Heart right ventricle (tissue), 16 donors: ENCODE measurements around the gene TRAPPC10. TPM values are rescaled to one million over a fixed set of nuclear protein-coding genes. Genes with fewer than 3 reads are reported as not detected.
"Not testable (repeated sequence)": the region's sequence is repeated elsewhere in the genome, so short reads cannot be mapped to it uniquely, and the experiment has no call there.

Source experiments
- ATAC-seq, 8 donors: fragments of 200-7000 bp; cut with Tn5 transposase; one replicate each; pipeline ENCODE4 v1.9.1; 2020; ENCODE audit warnings: mild to moderate bottlenecking in 8 of 8, moderate library complexity in 8 of 8, moderate number of reproducible peaks in 1 of 8
- DNase-seq, 2 donors: peaks; one replicate each; pipeline ENCODE4 v3.0.0-alpha.2; 2020
- H3K27ac ChIP-seq, 10 donors: fragments of 200-600 bp; sonication (generic) in 2 of 10; one replicate each; pipeline versions ENCODE4 v1.5.0 to v1.8.0; 2020 to 2022; ENCODE audit warnings: mild to moderate bottlenecking in 3 of 10
- H3K27me3 ChIP-seq, 7 donors: fragments of 200-600 bp; one replicate each; pipeline ENCODE4 v1.8.0; 2021 to 2022; ENCODE audit warnings: mild to moderate bottlenecking in 2 of 7
- H3K36me3 ChIP-seq, 9 donors: fragments of 200-600 bp; sonication (generic) in 1 of 9; one replicate each; pipeline versions ENCODE4 v1.5.0 to v1.8.0; 2020 to 2022; ENCODE audit warnings: mild to moderate bottlenecking in 2 of 9
- H3K4me1 ChIP-seq, 9 donors: fragments of 200-600 bp; sonication (generic) in 1 of 9; one replicate each; pipeline versions ENCODE4 v1.5.0 to v1.8.0; 2020 to 2022; ENCODE audit warnings: mild to moderate bottlenecking in 4 of 9
- H3K4me3 ChIP-seq, 10 donors: fragments of 200-600 bp; sonication (generic) in 2 of 10; one replicate each; pipeline versions ENCODE4 v1.5.0 to v1.8.0; 2020 to 2022; ENCODE audit warnings: mild to moderate bottlenecking in 7 of 10, moderate library complexity in 2 of 10
- H3K9me3 ChIP-seq, 11 donors: fragments of 200-600 bp in 10 of 11; sonication (generic) in 2 of 11; one replicate each; pipeline versions ENCODE4 v1.5.0 to v1.8.0; 2013 to 2022; ENCODE audit warnings: mild to moderate bottlenecking in 2 of 11, control low read depth in 1 of 11, moderate library complexity in 1 of 11
- WGBS, 2 donors: extraction: QIAGEN DNeasy Blood & Tissue Kit; methylation state at CpG; one replicate each; pipeline ENCODE4 v1.1.7; 2013; ENCODE audit warnings: inconsistent platforms in 1 of 2; 5-methylcytosine and 5-hydroxymethylcytosine counted together
- intact Hi-C, 10 donors: fragments of 100-400 bp; cut with DNase I; formaldehyde crosslinking; loops; one replicate each; pipeline versions ENCODE4 v1.11.1 to v1.14.2; 2022
- polyA plus RNA-seq, 2 donors: library from polyadenylated mRNA; stranded (reverse); fragments of 200-250 nt; gene quantifications; one replicate each; pipeline ENCODE4 v1.2.3, GENCODE V29; 2013
- total RNA-seq, 10 donors: library from RNA; stranded (reverse); fragmentation: NEBNext Ultra II Directional in 3 of 10; extraction: Animal tissue kit (Norgen Biotek cat#: 25700) in 3 of 10; gene quantifications; one replicate each; pipeline versions ENCODE4 v1.2.1 to v1.2.4, GENCODE V29; 2021 to 2023
- donor health status: Arrhythmogenic right ventricular cardiomyopathy.
- donor health status: ischemic (EF 13 %, LVEDD 7.1; RV severe dilation, severe dysfunction).
- donor health status: healthy with polysubstance abuse.
- donor health status: DM: no; HTN: yes; CAD: no.
- donor health status: DM: no; HTN: no; CAD: no.
- donor health status: ischemic (EF 25% LVEDD 6.9; RV normal size, moderate dysfunction).
- donor health status: ischemic (EF 25% LVEDD 5.7; RV mildly dilated, moderate dysfunction).
- donor health status: healthy.
- donor health status: DM: yes; HTN: yes; CAD: no.
- donor health status: Ischemic cardiomyopathy.
- donor health status: ischemic (EF 35%, LVEDD 5.7; RV mildly dilated, moderate dysfunction).
- donor health status: nonischemic (EF 11% LVEDD 7.7; RV severe dilation, severe dysfunction).
- donor health status: DM: yes; HTN: yes; CAD: no.
- donor health status: PGD.
- donor health status: ischemic (EF 29% LVEDD 5.4; RV normal size, mild dysfunction).
- donor health status: nonischemic (EF 23%, LVEDD 6.1; RV moderate dilation, normal function).

TRAPPC10 gene
- total and polyA plus RNA-seq, 12 donors: 4.7 to 26.2 (median 19.4) TPM

DNA sequence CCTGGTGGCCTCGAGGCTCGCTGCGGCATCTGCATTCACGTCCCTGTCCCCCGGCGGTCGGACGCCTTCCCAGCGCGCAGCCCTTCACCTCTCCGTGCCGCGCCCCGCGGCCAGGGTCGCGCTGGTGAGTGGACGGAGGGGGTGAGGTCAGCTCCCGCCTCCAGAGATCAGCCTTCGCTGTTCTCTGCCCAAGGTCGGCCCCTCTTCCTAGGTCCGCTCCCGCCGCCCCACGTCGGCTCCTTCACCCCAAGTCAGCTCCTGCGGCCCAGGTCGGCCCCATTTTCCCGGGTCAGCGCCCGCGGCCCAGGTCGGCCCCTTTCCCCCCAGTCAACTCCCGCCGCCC is 121.6 kb downstream of the TRAPPC10 start:
- H3K27me3 ChIP-seq, intact Hi-C loops, H3K9me3 ChIP-seq, H3K4me1 ChIP-seq, H3K36me3 ChIP-seq, DNase-seq: not testable (repeated sequence)
- peak in 3 of 8 donors; percentile 6 to 7 (median 7) for ATAC-seq
- Histone ChIP-seq H3K27ac (peak overlapping the region in 2 of 10 donors; percentile 58 to 60), H3K4me3 (peak overlapping the region in 5 of 10 donors; percentile 33 to 51 (median 47))
- WGBS, 2 donors: 0% methylated on average over 1 of the region's 35 CpGs; no CpG with 5 or more reads in 1 of the 2 donors

GRCh38 chr21:44134732-44135131 is 122.6 kb downstream of the TRAPPC10 start:
- peak in 2 of 8 donors; percentile 5 to 57 for ATAC-seq
- H3K4me3 ChIP-seq, H3K9me3 ChIP-seq, intact Hi-C loops, DNase-seq, H3K27ac ChIP-seq, H3K36me3 ChIP-seq, H3K4me1 ChIP-seq, H3K27me3 ChIP-seq: not testable (repeated sequence)
- WGBS, 2 donors: no CpG with 5 or more reads among the region's 8 CpGs

- H3K4me1 ChIP-seq, H3K4me3 ChIP-seq, H3K27ac ChIP-seq, H3K36me3 ChIP-seq, intact Hi-C loops, H3K27me3 ChIP-seq, H3K9me3 ChIP-seq, DNase-seq: not testable (repeated sequence)
- ATAC-seq: peak; percentile 1 to 40 (median 21)
- WGBS, 2 donors: no CpG with 5 or more reads among the region's 15 CpGs
Measured at GRCh38 chr21:44138039-44138438, 125.9 kb downstream of the TRAPPC10 start.

DNA sequence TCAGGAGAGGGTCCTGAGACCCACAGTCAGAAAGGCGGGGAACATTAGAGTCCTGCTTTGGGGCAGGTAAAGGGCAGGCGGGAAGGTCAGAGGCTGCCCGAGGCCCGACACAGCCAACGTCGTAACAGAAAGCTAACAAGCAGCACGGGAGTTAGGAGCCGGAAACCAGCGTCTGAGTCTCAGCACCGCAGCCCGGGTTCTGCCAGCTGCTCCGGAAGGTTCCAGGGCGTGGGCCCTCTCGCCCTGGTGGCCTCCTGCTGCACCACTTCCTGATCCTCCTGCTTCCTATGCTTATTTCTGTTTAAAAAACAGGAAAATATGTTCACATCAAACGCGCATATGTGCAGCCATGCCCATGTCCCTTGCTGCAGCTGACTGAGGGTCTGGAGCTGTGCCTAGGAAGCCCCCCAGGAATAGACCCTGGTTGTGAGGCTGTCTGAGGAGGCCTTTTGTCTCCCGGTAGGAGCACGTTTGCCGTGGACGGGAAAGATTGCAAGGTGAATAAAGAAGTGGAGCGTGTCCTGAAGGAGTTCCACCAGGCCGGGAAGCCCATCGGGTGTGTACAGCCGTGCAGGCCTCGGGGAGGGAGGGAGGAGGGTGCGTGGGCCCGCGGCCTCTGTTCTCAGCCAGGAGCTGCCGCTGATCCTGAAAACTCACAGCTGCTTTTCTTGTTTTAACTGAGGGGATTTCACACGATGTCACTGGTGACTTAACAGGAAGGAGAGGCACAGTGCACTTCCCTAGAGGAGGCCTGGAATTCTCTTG is 127.9 kb downstream of the TRAPPC10 start:
- H3K36me3 ChIP-seq, H3K9me3 ChIP-seq, H3K4me1 ChIP-seq, H3K27me3 ChIP-seq, intact Hi-C loops, H3K4me3 ChIP-seq: not testable (repeated sequence)
- WGBS, 2 donors: 52 to 83% methylated on average over 1 to 6 of the region's 30 CpGs
- peak overlapping the region in 7 of 10 donors; percentile 55 to 80 (median 73) for H3K27ac ChIP-seq
- ATAC-seq: peak; percentile 19 to 66 (median 52)
- DNase-seq: peak in 1 of 2 donors; percentile 22

DNA sequence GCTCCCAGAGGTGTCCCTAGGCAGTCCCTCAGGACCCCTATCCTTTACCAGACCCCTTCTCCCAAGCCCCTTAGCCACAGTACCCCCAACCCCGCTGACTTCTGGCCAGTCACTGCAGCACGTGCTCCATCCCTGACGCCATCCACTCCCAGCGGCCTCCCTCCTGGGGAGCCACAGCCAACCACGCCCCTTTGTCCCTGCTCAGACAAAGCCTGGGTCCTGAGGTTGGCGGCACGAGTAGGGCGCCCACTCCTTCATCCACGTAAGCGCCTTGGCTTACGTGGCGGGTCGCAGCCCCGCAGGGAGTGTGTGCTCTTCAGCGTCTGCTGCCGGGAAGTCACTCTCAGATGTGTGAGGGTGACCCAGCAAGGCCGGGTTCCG is 128.4 kb downstream of the TRAPPC10 start:
- H3K27me3 ChIP-seq, H3K27ac ChIP-seq, H3K4me1 ChIP-seq, H3K4me3 ChIP-seq, H3K9me3 ChIP-seq, intact Hi-C loops, H3K36me3 ChIP-seq, DNase-seq: not testable (repeated sequence)
- no CpG with 5 or more reads among the region's 18 CpGs for WGBS, 2 donors
- ATAC-seq: peak; percentile 5 to 55 (median 34)

- ATAC-seq, intact Hi-C loops, H3K4me3 ChIP-seq, H3K27ac ChIP-seq, H3K4me1 ChIP-seq, H3K36me3 ChIP-seq, DNase-seq, H3K9me3 ChIP-seq, H3K27me3 ChIP-seq: not testable (repeated sequence)
- 50% methylated on average over 1 of the region's 10 CpGs; no CpG with 5 or more reads in 1 of the 2 donors for WGBS, 2 donors
Measured at GRCh38 chr21:44142470-44142869, 130.4 kb downstream of the TRAPPC10 start.

GRCh38 chr21:44143380-44143779 is 131.3 kb downstream of the TRAPPC10 start:
- H3K4me3 ChIP-seq, H3K4me1 ChIP-seq, DNase-seq, H3K27ac ChIP-seq, intact Hi-C loops, H3K36me3 ChIP-seq, H3K27me3 ChIP-seq, ATAC-seq, H3K9me3 ChIP-seq: not testable (repeated sequence)
- no CpG with 5 or more reads among the region's 17 CpGs for WGBS, 2 donors

DNA sequence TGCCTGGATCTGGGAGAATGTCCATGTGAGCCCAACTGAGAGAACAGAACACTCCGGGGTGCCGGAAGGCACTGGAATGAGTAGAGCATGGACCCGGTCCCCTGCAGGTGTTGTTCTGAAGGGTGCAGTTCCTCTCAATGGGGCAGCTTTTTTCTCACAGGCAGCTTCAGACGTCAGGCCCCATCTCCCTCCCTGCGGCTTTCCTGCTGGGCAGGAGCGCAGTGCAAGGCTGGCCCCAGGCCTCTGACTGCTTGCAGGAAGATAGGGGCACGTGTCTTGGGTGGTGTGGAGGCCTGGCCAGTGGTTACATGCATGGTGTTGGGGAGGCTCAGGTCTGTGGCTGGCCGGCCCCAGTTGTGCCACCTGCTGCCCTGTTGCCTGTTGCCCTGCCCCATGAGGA is 131.9 kb downstream of the TRAPPC10 start:
- no CpG with 5 or more reads among the region's 8 CpGs for WGBS, 2 donors
- H3K4me3 ChIP-seq, H3K4me1 ChIP-seq, H3K36me3 ChIP-seq, intact Hi-C loops, DNase-seq, H3K27me3 ChIP-seq, H3K27ac ChIP-seq, H3K9me3 ChIP-seq: not testable (repeated sequence)
- ATAC-seq: peak in 1 of 8 donors; percentile 7

- H3K4me1 ChIP-seq, H3K4me3 ChIP-seq, H3K27me3 ChIP-seq, H3K36me3 ChIP-seq, DNase-seq, H3K9me3 ChIP-seq, intact Hi-C loops, H3K27ac ChIP-seq: not testable (repeated sequence)
- WGBS, 2 donors: no CpG with 5 or more reads among the region's 22 CpGs
- peak; percentile 5 to 38 (median 26) for ATAC-seq
Measured at GRCh38 chr21:44144784-44145602, 132.9 kb downstream of the TRAPPC10 start.

DNA sequence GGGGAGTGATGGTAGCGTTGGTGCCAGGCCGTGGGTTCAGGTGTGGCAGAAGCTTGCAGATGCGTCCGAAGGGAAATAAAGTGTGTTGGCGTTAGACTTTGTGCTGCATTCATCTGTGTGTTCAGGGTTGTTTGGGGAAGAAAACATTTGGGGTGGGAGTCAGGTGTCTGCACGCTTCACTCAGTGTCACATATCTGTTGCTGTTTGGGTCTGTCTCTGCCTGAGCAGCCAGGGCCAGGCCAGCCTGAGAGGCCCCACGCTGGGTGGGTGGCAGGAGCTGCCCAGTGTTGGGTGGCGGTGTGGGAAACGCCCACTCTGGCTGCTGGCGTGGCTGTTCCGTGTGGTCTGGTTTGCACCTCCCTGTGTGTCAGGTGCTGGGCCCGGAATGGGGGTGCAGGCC is 133.5 kb downstream of the TRAPPC10 start:
- H3K4me3 ChIP-seq, H3K9me3 ChIP-seq, H3K4me1 ChIP-seq, intact Hi-C loops, H3K36me3 ChIP-seq, H3K27me3 ChIP-seq, H3K27ac ChIP-seq, ATAC-seq, DNase-seq: not testable (repeated sequence)
- WGBS, 2 donors: no CpG with 5 or more reads among the region's 12 CpGs

GRCh38 chr21:44147108-44147507 is 135.0 kb downstream of the TRAPPC10 start:
- H3K36me3 ChIP-seq, H3K27ac ChIP-seq, H3K27me3 ChIP-seq, H3K4me1 ChIP-seq, DNase-seq, intact Hi-C loops, H3K4me3 ChIP-seq, H3K9me3 ChIP-seq: not testable (repeated sequence)
- no CpG with 5 or more reads among the region's 8 CpGs for WGBS, 2 donors
- ATAC-seq: peak; percentile 36 to 73 (median 61)
